GM19324 (cell line): ENCODE data around the gene TUBA4A.
A peak's percentile ranks its signal among the peaks of the same experiment; 100 is the strongest.

Source experiments
- ATAC-seq: cut with Tn5 transposase; IDR thresholded peaks from one replicate; pipeline ENCODE4 v1.9.1; 2021; ENCODE audit warnings: mild to moderate bottlenecking, moderate library complexity; ENCODE audit not compliant: unreplicated experiment, low FRiP score

TUBA4A gene

GRCh38 chr2:219245148-219245898 lies 8.4 kb downstream of the TUBA4A start, which contains the start of the genes GLB1L and STK16:
Gene GLB1L (minus strand): TSS chr2:219245444. CDS start chr2:219243573, 1,871 bp downstream.
Gene STK16 (plus strand): TSS chr2:219245479. CDS start chr2:219246000, 521 bp downstream.
- peak; percentile 69 for ATAC-seq

GRCh38 chr2:219244789-219245147 lies 8.9 kb downstream of the TUBA4A start:
- ATAC-seq = no peak

- ATAC-seq = no peak
Measured at GRCh38 chr2:219243291-219243761, 10.4 kb downstream of the TUBA4A start.

GRCh38 chr2:219234331-219234730 lies 19.4 kb downstream of the TUBA4A start:
- ATAC-seq = no peak

- ATAC-seq = no peak
Measured at GRCh38 chr2:219230059-219230540, 23.6 kb downstream of the TUBA4A start.

- peak; percentile 98 for ATAC-seq
Measured at GRCh38 chr2:219229305-219230058, 24.2 kb downstream of the TUBA4A start, which contains the start of the genes ANKZF1 and ATG9A. Gene ANKZF1 (plus strand): TSS chr2:219229806. CDS start chr2:219230258, 452 bp downstream. Gene ATG9A (minus strand): TSS chr2:219229636. CDS start chr2:219228024, 1,612 bp downstream.

- ATAC-seq = peak; percentile 7
Measured at GRCh38 chr2:219228911-219229304, 24.8 kb downstream of the TUBA4A start.

- ATAC-seq = no peak
Measured at GRCh38 chr2:219228041-219228910, 25.4 kb downstream of the TUBA4A start.

- no peak for ATAC-seq
Measured at GRCh38 chr2:219225350-219225749, 28.4 kb downstream of the TUBA4A start.

- no peak for ATAC-seq
Measured at GRCh38 chr2:219223831-219224610, 29.7 kb downstream of the TUBA4A start.

GRCh38 chr2:219221957-219222518 lies 31.7 kb downstream of the TUBA4A start:
- no peak for ATAC-seq

GRCh38 chr2:219220652-219221402 lies 32.9 kb downstream of the TUBA4A start:
- no peak for ATAC-seq

- ATAC-seq = no peak
Measured at GRCh38 chr2:219219784-219220532, 33.8 kb downstream of the TUBA4A start.

- ATAC-seq = peak; percentile 84
Measured at GRCh38 chr2:219218732-219219701, 34.7 kb downstream of the TUBA4A start, which contains the start of gene ABCB6. Gene ABCB6 (minus strand): TSS chr2:219218958. CDS start chr2:219218673, 285 bp downstream.

GRCh38 chr2:219218217-219218731 lies 35.4 kb downstream of the TUBA4A start:
- no peak for ATAC-seq

- no peak for ATAC-seq
Measured at GRCh38 chr2:219216535-219216915, 37.2 kb downstream of the TUBA4A start.
